K562 (cell line): ENCODE measurements around the gene CCK. TPM values are rescaled to one million over a fixed set of nuclear protein-coding genes. Genes with fewer than 3 reads are reported as not detected.

Source experiments
- ATF1 ChIP-seq, 2 experiments: fragments of 450-650 bp in 1 of 2; IDR thresholded peaks; 2 replicates each; pipeline ENCODE4 v1.6.1; 2016; ENCODE audit warnings: missing compliant biosample characterization in 1 of 2, missing genetic modification characterization in 1 of 2
- BCOR ChIP-seq: fragments of 450-650 bp; IDR thresholded peaks from 2 replicates; pipeline ENCODE4 v1.6.1; 2016
- CGGBP1 ChIP-seq: fragments of 250-450 bp; sonication (Bioruptor Pico); IDR thresholded peaks from 2 replicates; pipeline ENCODE4 v1.9.0; 2021; ENCODE audit warnings: mild to moderate bottlenecking
- EGR1 ChIP-seq: fragments of 450-650 bp; conservative IDR thresholded peaks from 2 replicates; pipeline ENCODE4 v1.6.1; 2017; ENCODE audit warnings: mild to moderate bottlenecking
- EHMT2 ChIP-seq: fragments of 450-650 bp; IDR thresholded peaks from 2 replicates; pipeline ENCODE4 v1.6.1; 2018; ENCODE audit warnings: antibody characterized with exemption
- FOXK2 ChIP-seq, 2 experiments: fragments of 450-650 bp; IDR thresholded peaks in 1 of 2; conservative IDR thresholded peaks in 1 of 2; 2 replicates each; pipeline ENCODE4 v1.6.1; 2016; ENCODE audit warnings: low read depth in 2 of 2, mild to moderate bottlenecking in 1 of 2
- HDGF ChIP-seq: fragments of 450-650 bp; IDR thresholded peaks from 2 replicates; pipeline ENCODE4 v1.6.1; 2016
- HNRNPUL1 ChIP-seq: fragments of 200-400 bp; formaldehyde crosslinking; IDR thresholded peaks from 2 replicates; pipeline ENCODE4 v1.6.1; 2017; ENCODE audit warnings: low read length
- IFI16 ChIP-seq: fragments of 250-450 bp; sonication (Bioruptor Pico); IDR thresholded peaks from 2 replicates; pipeline ENCODE4 v2.1.2; 2022; ENCODE audit warnings: mild to moderate bottlenecking, inconsistent platforms
- L3MBTL2 ChIP-seq: fragments of 450-650 bp; IDR thresholded peaks from 2 replicates; pipeline ENCODE4 v1.6.1; 2016; ENCODE audit warnings: mild to moderate bottlenecking, moderate library complexity
- MEIS2 ChIP-seq: fragments of 450-650 bp; IDR thresholded peaks from 2 replicates; pipeline ENCODE4 v1.6.1; 2014; ENCODE audit warnings: mild to moderate bottlenecking; ENCODE audit not compliant: partially characterized antibody
- MXI1 ChIP-seq: IDR thresholded peaks from 2 replicates; pipeline ENCODE4 v1.6.1; 2011; ENCODE audit warnings: low read depth, mild to moderate bottlenecking, improper control_type of control experiment, low read length
- NR3C1 ChIP-seq: sonication (generic); formaldehyde crosslinking; IDR thresholded peaks from 2 replicates; pipeline ENCODE4 v1.8.1; 2022; ENCODE audit warnings: missing genetic modification reagents
- PTBP1 ChIP-seq: fragments of 200-400 bp; formaldehyde crosslinking; IDR thresholded peaks from 2 replicates; pipeline ENCODE4 v1.6.1; 2017; ENCODE audit warnings: low read depth, low read length
- RBM15 ChIP-seq: fragments of 200-400 bp; formaldehyde crosslinking; IDR thresholded peaks from 2 replicates; pipeline ENCODE4 v1.6.1; 2018; ENCODE audit warnings: mild to moderate bottlenecking, low read length, moderate library complexity; ENCODE audit not compliant: insufficient read depth
- SMAD2 ChIP-seq: fragments of 150-350 bp; IDR thresholded peaks from 2 replicates; pipeline ENCODE4 v1.6.1; 2014; ENCODE audit warnings: low read depth, mild to moderate bottlenecking, low read length
- U2AF1 ChIP-seq: fragments of 200-400 bp; formaldehyde crosslinking; optimal IDR thresholded peaks from 2 replicates; pipeline ENCODE3; 2017; ENCODE audit warnings: mild to moderate bottlenecking, low read depth, low read length, moderate library complexity
- ZNF121 ChIP-seq: sonication (generic); formaldehyde crosslinking; conservative IDR thresholded peaks from 2 replicates; pipeline ENCODE4 v1.8.0; 2022; ENCODE audit warnings: missing genetic modification reagents
- ZNF436 ChIP-seq: fragments of 250-450, 450-650 bp; sonication (Bioruptor Pico); formaldehyde crosslinking; IDR thresholded peaks from 2 replicates; pipeline ENCODE4 v1.7.0; 2020; ENCODE audit warnings: mild to moderate bottlenecking
- ZNF644 ChIP-seq: fragments of 200-800 bp; sonication (Bioruptor generic); IDR thresholded peaks from 2 replicates; pipeline ENCODE4 v1.6.1; 2016; ENCODE audit warnings: low read depth, missing genetic modification characterization, missing compliant biosample characterization
- ZNF668 ChIP-seq: fragments of 250-450 bp; sonication (Bioruptor Pico); IDR thresholded peaks from 2 replicates; pipeline ENCODE4 v1.8.0; 2022; ENCODE audit warnings: mild to moderate bottlenecking, inconsistent platforms
- polyA plus RNA-seq, 8 experiments: library from polyadenylated mRNA; depleted of rRNA in 4 of 8; stranded (reverse) in 5 of 8; unstranded in 3 of 8; fragments of >200 nt; fragmentation: Nextera tagmentation in 2 of 8; fragmentation: Illumina TruSeq in 1 of 8; extraction: Ambion mirVana in 2 of 8; extraction: Trizol in 1 of 8; gene quantifications; 2 replicates each; pipeline versions ENCODE4 v1.2.1 to v1.2.3, GENCODE V29; 2011 to 2014; ENCODE audit warnings: inconsistent platforms in 1 of 8, missing spikeins in 1 of 8
- total RNA-seq, 7 experiments: library from RNA; depleted of rRNA in 6 of 7; stranded (reverse); fragments of >200 nt in 6 of 7; fragmentation: Illumina TruSeq in 2 of 7; extraction: Trizol in 2 of 7; gene quantifications; 2 replicates each; pipeline versions ENCODE4 v1.2.1 to v1.2.3, GENCODE V29; 2011 to 2021; ENCODE audit warnings: low replicate concordance in 1 of 7
- TF ChIP-seq, protein P1 (sequence below): fragments of 150-350 bp; conservative IDR thresholded peaks from 2 replicates; pipeline ENCODE4 v1.6.1; 2014; ENCODE audit warnings: low read length
- TF ChIP-seq, protein P2 (sequence below): sonication (generic); formaldehyde crosslinking; IDR thresholded peaks from 2 replicates; pipeline ENCODE4 v1.9.0; 2022; ENCODE audit warnings: mild to moderate bottlenecking, missing genetic modification reagents
- TF ChIP-seq, protein P3 (sequence below): sonication (generic); formaldehyde crosslinking; IDR thresholded peaks from 2 replicates; pipeline ENCODE4 v1.9.0; 2022; ENCODE audit warnings: mild to moderate bottlenecking, missing genetic modification reagents
- TF ChIP-seq, protein P4 (sequence below): fragments of 450-650 bp; formaldehyde crosslinking; conservative IDR thresholded peaks from 2 replicates; pipeline ENCODE4 v1.4.0; 2022; ENCODE audit warnings: mild to moderate bottlenecking, missing genetic modification characterization

The CCK gene
- total and polyA plus RNA-seq, 9 of the 15 experiments (the other 6 are each of a cell fraction or from before 2014, with no cell fraction given): not detected

DNA sequence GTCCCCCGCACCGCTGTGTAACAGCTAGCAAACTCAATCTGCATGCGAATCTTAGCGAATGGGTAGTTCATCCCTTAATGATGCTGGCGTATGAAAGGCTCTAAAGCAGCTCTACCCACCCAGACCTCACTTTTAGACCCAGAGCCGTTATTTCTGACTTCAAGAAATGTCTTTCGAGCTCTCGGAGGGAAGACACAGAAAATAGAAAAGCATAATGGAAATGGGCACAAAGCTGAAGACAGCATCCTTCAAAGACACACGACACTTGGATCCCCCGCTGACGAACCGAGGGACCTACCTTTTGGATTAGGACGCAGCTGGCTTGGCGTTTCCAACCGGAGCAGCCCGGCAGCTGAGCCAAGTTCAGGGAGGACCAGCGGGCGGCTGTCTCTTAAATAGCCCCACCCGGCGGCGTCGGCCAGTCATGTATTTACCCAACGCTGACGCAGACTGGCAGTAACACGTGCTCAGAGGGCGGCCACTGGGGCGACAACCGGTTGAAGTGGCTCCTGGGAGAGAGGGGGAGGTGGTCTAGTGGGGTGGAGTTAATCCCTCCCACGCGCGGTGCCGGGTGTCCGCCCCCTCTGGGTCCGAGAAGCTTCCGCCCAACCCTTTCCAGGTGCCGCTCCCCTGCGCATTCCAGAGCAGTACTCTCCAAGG is 1.5 kb downstream of the CCK start (continued):
- TF ChIP-seq, protein P1, sequence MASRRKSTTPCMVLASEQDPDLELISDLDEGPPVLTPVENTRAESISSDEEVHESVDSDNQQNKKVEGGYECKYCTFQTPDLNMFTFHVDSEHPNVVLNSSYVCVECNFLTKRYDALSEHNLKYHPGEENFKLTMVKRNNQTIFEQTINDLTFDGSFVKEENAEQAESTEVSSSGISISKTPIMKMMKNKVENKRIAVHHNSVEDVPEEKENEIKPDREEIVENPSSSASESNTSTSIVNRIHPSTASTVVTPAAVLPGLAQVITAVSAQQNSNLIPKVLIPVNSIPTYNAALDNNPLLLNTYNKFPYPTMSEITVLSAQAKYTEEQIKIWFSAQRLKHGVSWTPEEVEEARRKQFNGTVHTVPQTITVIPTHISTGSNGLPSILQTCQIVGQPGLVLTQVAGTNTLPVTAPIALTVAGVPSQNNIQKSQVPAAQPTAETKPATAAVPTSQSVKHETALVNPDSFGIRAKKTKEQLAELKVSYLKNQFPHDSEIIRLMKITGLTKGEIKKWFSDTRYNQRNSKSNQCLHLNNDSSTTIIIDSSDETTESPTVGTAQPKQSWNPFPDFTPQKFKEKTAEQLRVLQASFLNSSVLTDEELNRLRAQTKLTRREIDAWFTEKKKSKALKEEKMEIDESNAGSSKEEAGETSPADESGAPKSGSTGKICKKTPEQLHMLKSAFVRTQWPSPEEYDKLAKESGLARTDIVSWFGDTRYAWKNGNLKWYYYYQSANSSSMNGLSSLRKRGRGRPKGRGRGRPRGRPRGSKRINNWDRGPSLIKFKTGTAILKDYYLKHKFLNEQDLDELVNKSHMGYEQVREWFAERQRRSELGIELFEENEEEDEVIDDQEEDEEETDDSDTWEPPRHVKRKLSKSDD: no peak
- TF ChIP-seq RBM15: no peak
- no peak for TF ChIP-seq NR3C1 (CRISPR knock-in tag)
- no peak for TF ChIP-seq U2AF1
- TF ChIP-seq, protein P2, sequence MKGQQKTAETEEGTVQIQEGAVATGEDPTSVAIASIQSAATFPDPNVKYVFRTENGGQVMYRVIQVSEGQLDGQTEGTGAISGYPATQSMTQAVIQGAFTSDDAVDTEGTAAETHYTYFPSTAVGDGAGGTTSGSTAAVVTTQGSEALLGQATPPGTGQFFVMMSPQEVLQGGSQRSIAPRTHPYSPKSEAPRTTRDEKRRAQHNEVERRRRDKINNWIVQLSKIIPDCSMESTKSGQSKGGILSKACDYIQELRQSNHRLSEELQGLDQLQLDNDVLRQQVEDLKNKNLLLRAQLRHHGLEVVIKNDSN: 0 out of 2 replicates have a peak, but pooled peaks have one; percentile 22
- no peak for TF ChIP-seq PTBP1
- no peak for TF ChIP-seq BCOR
- no peak for TF ChIP-seq CGGBP1 (CRISPR knock-in tag)
- TF ChIP-seq ZNF668 (CRISPR knock-in tag): no peak
- no peak for TF ChIP-seq ATF1 (CRISPR knock-in tag; IDR thresholded peaks at IDR 0.05)
- no peak for TF ChIP-seq ATF1 (tag; IDR thresholded peaks at IDR 0.05)
- TF ChIP-seq ZNF436 (CRISPR knock-in tag): no peak
- TF ChIP-seq MXI1: no peak
- peak; percentile 42; the same call in 1 of the 2 replicates for TF ChIP-seq EGR1
- TF ChIP-seq HNRNPUL1: no peak
- TF ChIP-seq, protein P3, sequence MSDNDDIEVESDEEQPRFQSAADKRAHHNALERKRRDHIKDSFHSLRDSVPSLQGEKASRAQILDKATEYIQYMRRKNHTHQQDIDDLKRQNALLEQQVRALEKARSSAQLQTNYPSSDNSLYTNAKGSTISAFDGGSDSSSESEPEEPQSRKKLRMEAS (CRISPR knock-in tag): 0 out of 2 replicates have a peak, but pooled peaks have one; percentile 21
- peak; percentile 68 for TF ChIP-seq L3MBTL2
- TF ChIP-seq, protein P4, sequence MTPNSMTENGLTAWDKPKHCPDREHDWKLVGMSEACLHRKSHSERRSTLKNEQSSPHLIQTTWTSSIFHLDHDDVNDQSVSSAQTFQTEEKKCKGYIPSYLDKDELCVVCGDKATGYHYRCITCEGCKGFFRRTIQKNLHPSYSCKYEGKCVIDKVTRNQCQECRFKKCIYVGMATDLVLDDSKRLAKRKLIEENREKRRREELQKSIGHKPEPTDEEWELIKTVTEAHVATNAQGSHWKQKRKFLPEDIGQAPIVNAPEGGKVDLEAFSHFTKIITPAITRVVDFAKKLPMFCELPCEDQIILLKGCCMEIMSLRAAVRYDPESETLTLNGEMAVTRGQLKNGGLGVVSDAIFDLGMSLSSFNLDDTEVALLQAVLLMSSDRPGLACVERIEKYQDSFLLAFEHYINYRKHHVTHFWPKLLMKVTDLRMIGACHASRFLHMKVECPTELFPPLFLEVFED: no peak
- TF ChIP-seq HDGF: no peak
- TF ChIP-seq EHMT2: no peak
- no peak for TF ChIP-seq MEIS2
- no peak for TF ChIP-seq ZNF121 (CRISPR knock-in tag)
- no peak for TF ChIP-seq SMAD2
- no peak for TF ChIP-seq ZNF644 (tag)
- no peak for TF ChIP-seq IFI16
- TF ChIP-seq FOXK2 (conservative IDR thresholded peaks at IDR 0.05 in 1 of 2, IDR thresholded peaks at IDR 0.05 in 1 of 2; ENCODE audit: low read depth in 2 of 2): no peak
